GM10248 (cell line): ENCODE measurements around the gene KBTBD8.

Source experiments
- CTCF ChIA-PET: fragments of 300-600 bp; sonication (Branson Sonifier 250); formaldehyde crosslinking; extraction: SDS; loops from one replicate; lab custom pipeline; 2021; ENCODE audit warnings: antibody characterized with exemption; lab: Yijun Ruan, JAX
- POLR2A ChIA-PET: fragments of 350-650 bp; sonication (Branson Sonifier 250); formaldehyde crosslinking; extraction: SDS; loops from one replicate; lab custom pipeline; 2020; ENCODE audit warnings: antibody characterized with exemption; lab: Yijun Ruan, JAX
- DNase-seq: peaks from one replicate; pipeline ENCODE4 v3.0.0; 2012; ENCODE audit errors: extremely low spot score
- CTCF ChIP-seq: IDR thresholded peaks from 2 replicates; pipeline ENCODE4 v1.5.1; 2012; ENCODE audit warnings: mild to moderate bottlenecking, low read depth; ENCODE audit errors: extremely low read depth, missing control alignments, control extremely low read depth

KBTBD8 gene

GRCh38 chr3:66991459-66991858 is 6.6 kb upstream of the KBTBD8 start:
- no peak for DNase-seq
- ChIA-PET CTCF (interaction anchor here (1.1 to 5.7 kb wide), 8 partner anchors 14 to 1886 kb away, joined by 4 to 83 read pairs (median 14); no protein-coding TSS in a partner anchor), POLR2A (no interaction called here)
- no peak for TF ChIP-seq CTCF

- ChIA-PET POLR2A (no interaction called here), CTCF (interaction anchor here (1.2 kb wide), 1 partner anchor 9 kb away, joined by 3 read pairs; no protein-coding TSS in a partner anchor)
- TF ChIP-seq CTCF = no peak
- no peak for DNase-seq
Observed at GRCh38 chr3:66993082-66993481, 5.0 kb upstream of the KBTBD8 start.

- TF ChIP-seq CTCF = no peak
- no peak for DNase-seq
- ChIA-PET CTCF (interaction anchor here (1.5 kb wide), 1 partner anchor 59 kb away, joined by 3 read pairs; no protein-coding TSS in a partner anchor), POLR2A (no interaction called here)
Observed at GRCh38 chr3:66994588-66994987, 3.5 kb upstream of the KBTBD8 start.

GRCh38 chr3:66996696-66997095 is 1.4 kb upstream of the KBTBD8 start:
- TF ChIP-seq CTCF = no peak
- no peak for DNase-seq
- POLR2A ChIA-PET = no interaction called here
- CTCF ChIA-PET = no interaction called here

GRCh38 chr3:66997560-66998112 is 471 bp upstream of the KBTBD8 start:
- ChIA-PET CTCF (interaction anchor here (0.6 to 2.0 kb wide), 7 partner anchors 8 to 116 kb away, joined by 3 to 13 read pairs (median 4); no protein-coding TSS in a partner anchor), POLR2A (interaction anchor here (0.7 kb wide), 6 partner anchors 9 to 657 kb away, joined by 3 to 9 read pairs (median 5); partner anchors contain the start of gene SUCLG2)
- TF ChIP-seq CTCF = no peak
- no peak for DNase-seq

- DNase-seq = no peak
- POLR2A ChIA-PET = interaction anchor here (0.5 kb wide), 1 partner anchor 606 kb away, joined by 3 read pairs; no protein-coding TSS in a partner anchor
- CTCF ChIA-PET = interaction anchor here (1.5 to 2.0 kb wide), 3 partner anchors 9 to 26 kb away, joined by 8 to 13 read pairs (median 10); no protein-coding TSS in a partner anchor
- TF ChIP-seq CTCF = no peak
Observed at GRCh38 chr3:66998904-66999235, 763 bp downstream of the KBTBD8 start.

- peak; percentile 47 for DNase-seq
- no peak for TF ChIP-seq CTCF
- ChIA-PET POLR2A (no interaction called here), CTCF (interaction anchor here (0.7 to 0.9 kb wide), 2 partner anchors 12 to 28 kb away, joined by 3 read pairs; no protein-coding TSS in a partner anchor)
Observed at GRCh38 chr3:67000009-67000408, 1.9 kb downstream of the KBTBD8 start.
